Spleen (tissue), 11 donors: ENCODE measurements around the gene KLC1. TPM values are rescaled to one million over a fixed set of nuclear protein-coding genes. Genes with fewer than 3 reads are reported as not detected.

Experiments
- DNase-seq: peaks from one replicate; pipeline ENCODE4 v3.0.0-alpha.2; 2020
- H3K27ac ChIP-seq, 8 donors: fragments of 200-600 bp; sonication (generic) in 7 of 8; 1 replicate in 4 of 8; 2 replicates in 4 of 8; pipeline versions ENCODE4 v1.5.0 to v1.8.0; 2016 to 2021; ENCODE audit warnings: inconsistent platforms in 4 of 8, mild to moderate bottlenecking in 4 of 8, moderate library complexity in 1 of 8
- H3K27me3 ChIP-seq, 7 donors: fragments of 200-600 bp; sonication (generic) in 6 of 7; replicated peaks in 1 of 7; 1 replicate in 4 of 7; 2 replicates in 3 of 7; pipeline versions ENCODE4 v1.5.0 to v1.8.0; 2016 to 2021; ENCODE audit warnings: inconsistent platforms in 3 of 7, mild to moderate bottlenecking in 1 of 7
- H3K36me3 ChIP-seq, 6 donors: fragments of 200-600 bp; sonication (generic) in 5 of 6; 1 replicate in 4 of 6; 2 replicates in 2 of 6; pipeline versions ENCODE4 v1.5.0 to v1.8.0; 2016 to 2021; ENCODE audit warnings: inconsistent platforms in 2 of 6
- H3K4me1 ChIP-seq, 6 donors: fragments of 200-600 bp; sonication (generic) in 5 of 6; 1 replicate in 3 of 6; 2 replicates in 3 of 6; pipeline versions ENCODE4 v1.5.0 to v1.8.0; 2016 to 2021; ENCODE audit warnings: inconsistent platforms in 3 of 6
- H3K4me3 ChIP-seq, 8 donors: fragments of 200-600 bp; sonication (generic) in 7 of 8; 1 replicate in 4 of 8; 2 replicates in 4 of 8; pipeline versions ENCODE4 v1.5.0 to v1.8.0; 2016 to 2021; ENCODE audit warnings: inconsistent platforms in 4 of 8, mild to moderate bottlenecking in 4 of 8, moderate library complexity in 2 of 8
- H3K9me3 ChIP-seq, 8 donors: fragments of 200-600 bp; sonication (generic) in 7 of 8; 1 replicate in 4 of 8; 2 replicates in 4 of 8; pipeline versions ENCODE4 v1.5.0 to v1.8.0; 2016 to 2021; ENCODE audit warnings: inconsistent platforms in 4 of 8
- CTCF ChIP-seq, 11 experiments: fragments of 200-600 bp in 7 of 11; fragments of 450-650 bp in 4 of 11; sonication (generic) in 4 of 11; IDR thresholded peaks in 8 of 11; conservative IDR thresholded peaks in 3 of 11; 1 replicate in 7 of 11; 2 replicates in 4 of 11; pipeline versions ENCODE4 v1.4.0 to v1.8.0; 2016 to 2021; ENCODE audit warnings: antibody characterized with exemption in 11 of 11, inconsistent platforms in 4 of 11, mild to moderate bottlenecking in 1 of 11
- POLR2A ChIP-seq, 3 donors: fragments of 450-650 bp; IDR thresholded peaks; one replicate each; pipeline ENCODE4 v1.5.1; 2017; ENCODE audit warnings: antibody characterized with exemption in 3 of 3, mild to moderate bottlenecking in 1 of 3
- POLR2AphosphoS5 ChIP-seq, 3 donors: sonication (generic); formaldehyde crosslinking; IDR thresholded peaks; one replicate each; pipeline ENCODE4 v1.5.1; 2017; ENCODE audit warnings: antibody characterized with exemption in 3 of 3
- WGBS, 5 donors: extraction: QIAGEN DNeasy Blood & Tissue Kit in 3 of 5; methylation state at CpG; one replicate each; pipeline versions ENCODE4 v1.1.5 to v1.1.7; 2013 to 2018; 5-methylcytosine and 5-hydroxymethylcytosine counted together
- intact Hi-C: fragments of 100-400 bp; cut with DNase I; formaldehyde crosslinking; loops from one replicate; pipeline ENCODE4 v1.15.0; 2023; ENCODE audit warnings: low total_unique reads
- polyA plus RNA-seq, 3 donors: library from polyadenylated mRNA; stranded (reverse); fragments of 200-250 nt; gene quantifications; one replicate each; pipeline ENCODE4 v1.2.1, GENCODE V29; 2013
- total RNA-seq, 7 donors: library from RNA; depleted of rRNA in 3 of 7; stranded (reverse); fragments of >200 nt in 3 of 7; fragmentation: NEBNext Ultra II Directional in 4 of 7; extraction: Animal tissue kit (Norgen Biotek cat#: 25700) in 4 of 7; gene quantifications; one replicate each; pipeline versions ENCODE4 v1.1.0 to v1.2.1, GENCODE V29; 2016 to 2021
- donor health status: healthy with polysubstance abuse.
- donor health status: DM: no; HTN: no; CAD: no; lungs with moderate emphysema.
- donor health status: DM: no; HTN: no; CAD: no.
- donor health status: Bipolar disorder and iron deficiency.
- donor health status: healthy.
- donor health status: DM: no; HTN: no; CAD: no.
- donor health status: DM: yes; HTN: yes; CAD: no.

Gene KLC1
- total and polyA plus RNA-seq, 10 donors = 54.1 to 333 (median 226) TPM

DNA sequence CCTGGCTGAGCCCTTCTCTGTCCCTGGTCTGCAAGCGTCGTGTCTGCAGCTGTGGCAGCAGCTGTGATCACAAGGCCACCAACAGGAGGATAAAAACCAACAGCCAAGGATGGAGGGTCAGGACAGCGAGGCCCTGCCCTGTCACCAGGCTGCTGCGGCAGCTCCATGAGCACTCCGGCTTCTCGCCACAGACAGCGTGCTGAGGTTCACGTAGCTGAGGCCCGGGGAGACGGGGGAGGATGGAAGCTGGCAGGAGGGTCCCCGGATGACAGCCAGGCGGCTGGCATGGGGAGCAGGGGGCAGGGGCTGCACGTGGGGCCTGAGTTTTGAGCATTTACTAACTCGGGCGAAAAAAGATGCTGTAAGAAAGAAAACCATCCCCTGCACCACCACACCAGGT lies 80.8 kb downstream of the KLC1 start:
- no peak for DNase-seq
- Histone ChIP-seq H3K36me3 (peaks cover 0 to 56% (median 19%) of the 10 kb centered on the region in 6 donors), H3K4me1 (peaks cover 26 to 100% (median 78%) of the 10 kb centered on the region in 6 donors), H3K4me3 (no peak overlapping the region), H3K9me3 (no peaks in the 10 kb centered on the region), H3K27me3 (no peaks in the 10 kb centered on the region), H3K27ac (peak overlapping the region in 5 of 8 donors; percentile 2 to 88 (median 29))
- 83 to 87% (median 85%) methylated on average over 15 of the region's 15 CpGs for WGBS, 5 donors
- TF ChIP-seq POLR2A (IDR thresholded peaks at IDR 0.05) = no peak
- peak; percentile 45 to 66 (median 64) for TF ChIP-seq POLR2AphosphoS5 (IDR thresholded peaks at IDR 0.05)
- intact Hi-C loops = no loop called here

GRCh38 chr14:103710771-103711377 lies 81.9 kb downstream of the KLC1 start:
- WGBS, 5 donors = 68 to 79% (median 73%) methylated on average over 9 of the region's 9 CpGs
- TF ChIP-seq CTCF (IDR thresholded peaks at IDR 0.05 in 8 of 11, conservative IDR thresholded peaks at IDR 0.05 in 3 of 11) (no peak), POLR2A (IDR thresholded peaks at IDR 0.05) (no peak), POLR2AphosphoS5 (IDR thresholded peaks at IDR 0.05) (no peak)
- peaks cover 0 to 45% (median 18%) of the 10 kb centered on the region in 6 donors for H3K36me3 ChIP-seq
- H3K4me3 ChIP-seq = no peak overlapping the region
- H3K9me3 ChIP-seq = no peaks in the 10 kb centered on the region
- peak overlapping the region in 6 of 8 donors; percentile 60 to 88 (median 80) for H3K27ac ChIP-seq
- no peaks in the 10 kb centered on the region for H3K27me3 ChIP-seq
- intact Hi-C loops = no loop called here
- no peak for DNase-seq
- H3K4me1 ChIP-seq = peaks cover 21 to 93% (median 76%) of the 10 kb centered on the region in 6 donors

DNA sequence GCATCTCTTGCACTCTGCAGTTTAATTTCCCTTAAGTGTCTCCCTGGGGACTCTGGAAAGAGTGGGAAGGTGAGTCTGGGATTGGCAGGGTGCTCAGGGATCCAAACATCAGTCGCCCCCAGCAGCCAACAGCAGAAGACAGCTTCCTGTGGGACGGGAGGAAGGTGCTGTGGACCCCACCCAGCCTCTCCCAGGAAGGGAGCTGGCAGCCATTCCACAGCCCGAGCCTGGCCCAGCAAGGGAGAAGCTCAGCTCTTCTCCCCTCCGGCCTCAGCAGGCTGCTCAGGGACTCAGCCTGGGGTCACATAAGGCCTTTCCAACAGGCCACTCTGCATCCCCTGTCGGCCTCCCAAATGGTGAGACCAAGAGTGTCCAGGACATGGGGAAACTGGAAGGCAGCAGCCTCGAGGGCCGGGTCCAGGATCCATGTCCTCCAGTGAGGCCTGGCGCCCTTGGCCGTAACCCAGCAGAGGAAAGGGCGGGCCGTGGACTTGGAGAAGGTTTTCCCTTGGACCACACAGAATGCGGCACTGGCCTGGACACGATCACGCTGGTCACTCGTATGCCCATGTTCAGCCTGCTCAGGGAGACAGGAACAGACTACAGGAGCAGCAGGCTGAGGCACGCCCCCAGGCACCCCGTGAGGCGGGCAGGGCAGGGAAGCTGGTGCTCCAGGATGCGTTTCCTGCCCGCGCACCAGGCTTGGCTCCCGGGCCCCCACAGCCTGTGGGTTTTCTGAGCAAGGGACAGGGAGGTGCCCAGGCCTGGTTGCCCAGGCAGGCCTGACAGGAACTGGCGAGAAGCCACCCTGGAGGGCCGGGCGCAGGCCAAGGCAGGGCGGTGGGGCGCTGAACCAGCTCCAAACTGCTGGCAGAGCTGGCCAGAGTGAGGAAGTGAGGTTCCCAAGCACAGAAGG lies 82.8 kb downstream of the KLC1 start:
- DNase-seq = peak; percentile 92
- WGBS, 5 donors = 59 to 75% (median 69%) methylated on average over 10 to 27 of the region's 27 CpGs

More for the DNA sequence above, 82.8 kb downstream of the KLC1 start:
- peak; percentile 77 to 87 (median 82) for TF ChIP-seq POLR2AphosphoS5 (IDR thresholded peaks at IDR 0.05)
- no peak for TF ChIP-seq CTCF (IDR thresholded peaks at IDR 0.05 in 8 of 11, conservative IDR thresholded peaks at IDR 0.05 in 3 of 11)
- Histone ChIP-seq H3K27ac (peak overlapping the region; percentile 19 to 88 (median 78)), H3K4me3 (no peak overlapping the region), H3K4me1 (peaks cover 22 to 90% (median 74%) of the 10 kb centered on the region in 6 donors), H3K9me3 (no peaks in the 10 kb centered on the region), H3K27me3 (no peaks in the 10 kb centered on the region), H3K36me3 (peaks cover 0 to 36% (median 14%) of the 10 kb centered on the region in 6 donors)
- intact Hi-C loops = no loop called here
